NCI-H146 treated with DMSO at 0.1 percent for 48 hours (cell line): Measurements from ENCODE around the gene CCDC15.
"Not testable (repeated sequence)": the region's sequence is repeated elsewhere in the genome, so short reads cannot be mapped to it uniquely, and the experiment has no call there.

Experiments used
- DNase-seq: peaks from one replicate; lab custom pipeline; 2025; ENCODE audit not compliant: unreplicated experiment; lab: John Stamatoyannopoulos, UW

CCDC15 gene

DNA sequence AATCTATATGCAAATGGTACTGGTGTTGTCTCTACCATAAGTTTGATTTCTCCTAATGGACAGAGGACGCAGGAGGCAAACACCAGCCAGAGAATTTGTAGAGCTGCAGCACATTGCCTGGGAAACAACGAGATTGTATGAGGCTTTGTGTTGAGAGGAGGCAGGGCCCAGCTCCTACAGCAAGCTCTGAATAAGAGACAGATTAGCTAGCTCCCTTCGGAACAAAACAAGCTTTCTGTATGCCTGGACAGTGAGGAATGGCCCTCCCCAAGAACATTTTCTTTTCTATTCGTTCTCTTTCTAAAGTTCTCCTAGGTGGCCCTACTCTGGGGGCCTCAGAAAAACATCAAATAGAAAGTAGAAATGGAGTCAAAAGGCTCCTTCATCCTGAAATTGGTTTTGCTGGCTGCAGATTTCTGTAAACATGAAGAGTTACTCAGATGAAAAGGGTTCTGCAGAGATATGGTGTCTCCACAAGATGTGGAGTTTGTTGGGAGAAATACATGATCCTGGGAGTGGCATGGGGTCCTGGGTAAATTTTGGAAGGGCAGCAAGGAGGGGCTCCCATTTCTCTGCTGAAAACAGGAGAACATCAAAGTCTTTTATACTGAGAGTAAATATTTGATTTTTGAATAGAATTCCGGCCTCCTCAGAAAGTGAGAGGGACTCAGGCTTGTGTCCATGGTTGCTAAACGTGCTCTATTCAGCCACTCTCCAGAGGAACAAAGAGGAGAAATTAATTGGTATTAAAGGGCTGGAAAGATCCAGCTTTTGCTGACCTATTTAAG is 11.3 kb upstream of the CCDC15 start:
- DNase-seq, result peak; percentile 1

DNA sequence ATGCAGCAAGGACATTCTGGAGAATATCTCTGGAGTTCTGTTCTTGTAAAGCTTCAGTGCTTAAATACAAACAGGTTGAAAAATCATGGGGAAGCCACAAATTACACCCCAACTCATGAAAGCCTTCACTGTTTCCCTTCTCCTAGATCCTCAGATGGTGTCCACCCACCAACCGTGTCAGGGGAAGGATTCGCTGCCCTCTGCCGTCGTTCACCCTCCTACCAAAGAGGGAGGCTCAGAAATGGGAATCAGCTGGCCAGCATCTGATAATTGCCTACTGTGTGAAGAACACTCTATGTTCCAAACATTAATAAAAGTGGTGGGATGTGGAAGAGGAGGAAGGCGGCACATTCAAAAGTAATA is 10.8 kb upstream of the CCDC15 start:
- no peak for DNase-seq

DNA sequence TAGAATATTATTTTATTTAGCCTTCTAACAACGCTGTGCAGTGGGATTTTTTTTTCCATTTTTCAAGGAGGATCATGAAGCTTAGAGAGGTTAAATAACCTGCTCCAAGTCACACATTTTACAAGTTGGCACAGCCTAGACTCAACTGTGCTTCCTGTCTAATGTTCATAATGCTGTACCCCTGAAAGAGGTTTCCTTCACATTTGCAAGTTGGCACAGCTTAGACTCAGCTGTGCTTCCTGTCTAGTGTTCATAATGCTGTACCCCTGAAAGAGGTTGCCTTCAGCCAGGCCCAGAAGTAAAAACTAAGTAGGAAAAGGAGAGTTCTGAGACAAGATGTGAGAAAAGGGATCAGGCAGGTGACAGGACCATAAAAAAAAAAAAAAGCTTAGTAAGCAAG is 10.3 kb upstream of the CCDC15 start:
- no peak for DNase-seq

DNA sequence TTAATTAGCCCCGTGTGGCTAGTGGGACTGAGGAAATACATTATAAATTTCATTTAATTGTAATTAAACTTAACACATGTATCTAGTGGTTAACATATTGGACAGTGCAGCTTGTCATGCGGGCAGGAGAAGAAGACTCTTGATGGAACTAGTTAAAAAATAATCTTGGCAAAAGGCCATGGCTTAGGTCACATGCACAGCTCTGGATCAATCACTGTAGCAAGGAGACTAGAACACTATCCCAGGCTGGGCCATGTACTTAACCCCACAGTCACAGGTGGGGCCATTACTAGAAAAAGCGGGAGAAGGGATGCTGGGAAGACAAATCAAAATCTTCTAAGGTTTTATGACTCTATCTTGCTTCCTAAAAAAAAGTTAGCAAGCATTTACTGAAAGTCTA is 9.4 kb upstream of the CCDC15 start:
- no peak for DNase-seq

DNA sequence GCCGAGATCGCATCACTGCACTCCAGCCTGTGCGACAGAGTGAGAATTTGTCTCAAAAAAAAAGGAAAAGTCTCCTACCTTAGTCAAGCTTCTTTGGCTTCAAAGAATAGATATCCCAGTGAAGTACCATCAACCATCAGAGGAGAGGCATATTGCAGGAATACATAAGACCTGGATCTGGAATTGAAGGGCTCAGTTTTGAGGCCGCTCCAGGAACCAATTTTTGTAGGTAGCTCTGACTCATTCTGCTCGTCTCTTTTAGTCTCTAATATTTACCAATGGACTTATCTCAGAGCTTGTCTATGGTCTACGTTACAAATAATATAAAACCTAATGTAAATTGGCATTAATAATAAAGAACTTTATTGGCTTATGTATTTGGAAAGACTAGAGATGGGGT is 8.2 kb upstream of the CCDC15 start:
- no peak for DNase-seq

DNA sequence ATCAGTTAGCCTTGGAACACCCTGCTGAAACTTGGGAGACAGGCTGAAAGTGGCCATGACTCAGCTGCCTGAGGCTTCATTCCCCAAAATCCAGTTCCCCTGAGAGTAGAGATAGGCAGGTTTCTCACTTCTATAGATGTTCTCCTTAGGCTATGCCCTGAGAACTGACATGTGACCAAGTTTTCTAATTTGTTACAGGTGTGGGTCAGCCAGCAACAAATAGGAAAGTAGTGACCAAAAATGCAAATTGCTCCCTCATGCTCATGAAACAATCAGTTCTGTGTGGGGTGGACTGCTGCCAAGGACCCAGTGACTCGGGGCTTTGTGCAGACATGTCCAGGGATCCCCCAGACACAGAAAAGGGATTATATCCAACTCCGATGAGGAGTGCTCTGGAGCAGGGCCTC is 7.3 kb upstream of the CCDC15 start:
- no peak for DNase-seq

DNA sequence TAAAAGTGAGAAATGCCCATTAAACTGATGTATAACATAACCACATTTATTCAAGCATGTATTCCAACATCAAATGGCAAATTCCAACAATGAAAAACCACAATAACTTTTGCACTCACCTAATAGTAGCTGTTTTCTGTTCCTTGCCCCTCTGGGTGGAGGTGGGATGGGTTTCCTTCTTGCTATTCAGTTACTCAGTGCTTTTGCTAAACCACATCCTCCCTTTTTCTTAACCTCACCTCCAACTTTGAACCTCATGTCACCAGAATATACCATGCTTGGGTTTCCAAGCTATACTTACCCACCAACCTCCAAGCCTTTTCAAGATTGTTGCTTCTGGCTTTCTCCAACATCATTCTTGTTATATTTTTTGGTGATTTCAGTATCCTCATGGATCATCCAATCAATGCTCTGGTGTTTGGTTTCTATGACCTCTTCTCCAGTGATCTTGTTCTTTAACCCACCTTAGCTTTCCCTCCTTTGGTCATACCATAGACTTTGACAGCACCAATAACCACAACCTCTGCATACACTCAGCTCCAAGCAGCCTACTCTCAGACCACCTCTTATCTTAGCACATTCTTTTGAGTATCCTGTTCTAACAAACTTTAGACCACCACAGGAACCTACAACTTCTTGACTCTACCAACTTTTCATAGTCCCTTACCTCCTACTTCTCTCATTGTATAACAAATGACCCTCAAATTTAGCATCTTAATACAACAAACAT is 3.2 kb upstream of the CCDC15 start:
- no peak for DNase-seq

DNA sequence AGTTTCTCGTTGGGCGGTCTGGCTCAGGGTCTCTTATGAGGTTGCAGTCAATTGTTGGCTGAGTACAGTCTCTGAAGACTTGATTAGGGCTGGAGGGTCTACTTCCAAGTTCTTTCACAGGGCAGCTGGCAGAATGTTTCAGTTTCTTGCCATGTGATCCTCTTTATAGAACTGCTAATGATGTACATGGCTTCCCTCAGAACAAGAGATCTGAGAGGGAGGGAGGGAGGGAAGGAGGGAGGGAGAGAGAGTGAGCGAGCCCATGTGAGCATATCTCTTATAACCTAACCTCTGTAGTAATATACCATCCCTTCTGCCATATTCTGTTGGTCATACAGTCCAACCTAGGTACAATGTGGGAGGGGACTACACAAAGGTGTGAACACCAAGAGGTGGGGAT is 2.7 kb upstream of the CCDC15 start:
- DNase-seq, result no peak

DNA sequence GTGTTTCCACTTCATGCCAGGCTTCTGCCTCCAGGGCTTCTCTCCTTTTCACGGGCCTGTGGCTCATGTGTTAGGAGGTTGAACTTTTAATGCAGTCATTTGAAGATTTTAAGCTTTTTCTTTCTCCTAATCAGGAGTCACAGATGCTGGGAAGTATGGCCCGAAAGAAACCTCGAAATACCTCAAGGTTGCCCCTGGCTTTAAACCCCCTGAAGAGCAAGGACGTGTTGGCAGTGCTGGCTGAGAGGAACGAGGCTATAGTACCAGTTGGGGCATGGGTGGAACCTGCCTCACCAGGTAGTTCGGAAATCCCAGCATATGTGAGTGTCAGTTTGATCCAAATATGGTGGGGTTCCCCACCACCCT is 571 bp downstream of the CCDC15 start:
- peak; percentile 14 for DNase-seq

DNA sequence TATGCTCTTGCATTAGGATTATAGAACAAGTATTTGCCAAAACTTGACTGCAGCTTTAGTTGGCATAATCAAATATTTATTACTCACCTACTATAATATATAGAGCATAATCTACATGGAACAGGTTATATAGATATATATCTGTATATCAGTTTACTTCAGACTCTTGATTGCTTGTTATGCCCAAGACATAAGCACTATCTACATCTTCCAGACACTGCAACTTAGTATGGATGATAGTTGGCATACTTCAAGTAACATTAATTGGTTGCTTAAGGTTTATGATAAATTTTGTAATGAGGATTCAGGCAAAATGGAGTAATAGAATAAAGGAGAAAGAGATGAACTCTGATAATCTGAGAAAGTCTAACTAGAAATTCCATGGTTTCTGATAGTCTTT is 1.0 kb downstream of the CCDC15 start:
- no peak for DNase-seq

DNA sequence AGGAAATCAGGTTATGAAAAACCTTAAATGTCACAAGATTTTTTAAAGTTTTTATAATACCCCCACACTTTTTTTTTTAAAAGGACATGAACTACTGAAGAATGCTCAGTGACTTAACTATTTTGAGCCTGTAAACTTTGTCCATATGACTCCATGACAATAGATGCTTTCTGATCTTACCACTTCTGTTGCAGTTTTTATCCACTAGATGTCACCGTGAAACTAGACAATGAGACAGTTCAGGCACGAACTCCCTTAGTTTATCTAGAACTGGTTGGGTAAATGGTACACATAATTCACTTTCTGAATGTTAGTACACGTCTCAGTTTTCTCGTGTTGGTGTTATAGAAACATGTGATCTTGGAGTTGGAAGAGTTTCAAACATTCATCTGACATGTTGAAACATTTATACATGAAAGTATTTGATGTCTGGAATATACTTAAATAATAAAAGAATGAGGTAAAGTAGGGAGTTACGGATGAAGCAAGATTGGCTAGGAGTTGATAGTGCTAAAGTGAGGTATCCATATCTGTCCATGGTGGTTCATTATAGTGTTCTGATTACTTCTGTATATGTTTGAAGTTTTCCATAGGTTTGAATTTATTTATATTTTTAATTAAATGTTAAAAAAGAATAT is 8.1 kb downstream of the CCDC15 start:
- peak; percentile 54 for DNase-seq

DNA sequence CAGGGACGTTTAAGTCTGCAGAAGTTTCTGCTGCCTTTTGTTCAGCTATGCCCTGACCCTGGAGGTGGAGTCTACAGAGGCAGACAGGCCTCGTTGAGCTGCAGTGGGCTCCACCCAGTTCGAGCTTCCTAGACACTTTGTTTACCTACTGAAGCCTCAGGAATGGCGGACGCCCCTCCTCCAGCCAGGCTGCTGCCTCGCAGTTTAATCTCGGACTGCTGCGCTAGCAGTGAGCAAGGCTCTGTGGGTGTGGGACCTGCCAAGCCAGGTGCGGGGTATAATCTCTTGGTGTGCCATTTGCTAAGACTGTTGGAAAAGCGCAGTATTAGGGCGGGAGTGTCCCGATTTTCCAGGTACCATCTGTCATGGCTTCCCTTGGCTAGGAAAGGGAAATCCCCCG is 14.2 kb downstream of the CCDC15 start:
- DNase-seq, result not testable (repeated sequence)

DNA sequence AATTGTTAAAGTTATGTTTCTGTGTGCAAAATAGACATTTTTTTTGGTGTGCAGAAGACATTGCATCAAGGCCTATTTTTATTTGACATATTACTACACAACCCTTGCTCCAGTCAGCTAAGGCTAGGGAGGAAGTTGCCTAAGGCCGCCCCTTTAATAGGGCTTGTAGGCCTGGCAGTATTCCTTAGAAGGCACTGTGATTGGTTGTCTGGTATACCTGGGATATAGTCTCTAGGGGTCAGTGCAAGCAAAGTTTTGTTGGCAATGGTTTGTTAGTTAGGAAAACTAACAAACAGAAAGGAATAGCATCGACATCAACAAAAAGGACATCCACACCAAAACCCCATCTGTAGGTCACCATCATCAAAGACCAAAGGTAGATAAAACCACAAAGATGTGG is 16.9 kb downstream of the CCDC15 start:
- no peak for DNase-seq

DNA sequence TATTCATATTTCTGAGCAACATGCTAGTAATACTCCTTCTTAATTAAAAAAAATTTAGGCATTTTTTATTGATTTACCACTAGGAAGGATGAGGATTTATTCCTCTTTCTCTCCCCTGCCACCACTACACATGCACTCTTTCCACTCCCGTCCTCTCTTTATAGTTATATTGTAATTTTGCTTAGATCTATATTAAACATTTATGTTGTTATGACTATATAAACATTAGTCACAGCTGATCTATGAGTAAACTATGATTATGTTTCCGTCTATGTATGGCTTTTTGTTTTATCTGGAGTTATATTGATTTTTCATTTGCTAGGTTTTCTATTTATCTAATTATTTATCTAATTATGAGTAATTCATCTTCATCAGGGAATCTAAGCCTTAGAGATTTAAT is 17.8 kb downstream of the CCDC15 start:
- no peak for DNase-seq

DNA sequence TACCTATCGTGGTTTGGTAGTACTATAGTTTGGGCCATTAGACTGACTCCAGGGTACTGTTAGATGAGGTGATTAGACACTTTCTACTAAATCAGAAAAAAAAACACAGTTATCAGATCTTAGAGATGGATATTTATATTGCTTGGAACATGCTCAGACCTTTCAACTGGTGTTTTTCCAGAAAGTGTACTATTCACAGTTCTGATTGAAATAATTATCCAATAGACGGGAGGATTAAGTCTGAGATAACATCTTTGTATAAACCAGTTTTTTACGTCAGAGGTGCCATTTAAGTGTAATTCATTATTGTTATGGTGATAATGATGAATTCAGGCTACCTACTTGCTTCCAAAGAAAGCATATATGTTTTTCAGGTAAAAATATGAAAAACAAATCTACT is 22.5 kb downstream of the CCDC15 start:
- no peak for DNase-seq

DNA sequence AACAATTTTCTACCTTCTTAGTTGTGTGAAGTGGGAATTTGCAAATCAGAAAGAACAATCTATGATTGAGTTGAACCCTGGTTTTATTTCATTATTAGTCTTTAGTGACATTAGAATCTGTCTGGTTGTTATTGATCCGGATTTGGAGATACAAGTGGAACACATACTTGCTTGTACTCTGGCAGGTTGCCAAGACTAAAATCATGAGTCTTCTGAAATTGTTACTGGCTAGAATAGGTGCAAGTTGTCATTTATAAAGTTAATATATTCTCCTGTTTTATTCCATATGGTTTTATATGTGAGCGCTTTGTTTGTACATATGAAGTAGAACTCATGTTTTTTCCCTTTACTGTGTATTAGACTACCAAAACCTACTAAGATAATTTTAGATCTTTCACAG is 23.0 kb downstream of the CCDC15 start:
- DNase-seq, result no peak

DNA sequence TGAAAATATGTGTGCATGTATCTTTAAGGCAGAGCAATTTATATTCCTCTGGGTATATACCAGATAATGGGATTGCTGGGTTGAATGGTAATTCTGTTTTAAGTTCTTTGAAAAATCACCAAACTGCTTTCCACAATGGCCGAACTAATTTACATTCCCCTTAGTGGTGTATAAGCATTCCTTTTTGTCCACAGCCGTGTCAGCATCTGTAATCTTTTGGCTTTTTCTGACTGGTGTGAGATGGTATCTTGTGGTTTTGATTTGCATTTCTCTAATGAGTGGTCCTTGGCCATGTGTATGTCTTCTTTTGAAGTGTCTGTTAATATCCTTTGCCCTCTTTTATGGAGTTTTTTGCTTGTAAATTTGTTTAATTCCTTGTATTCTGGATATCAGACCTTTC is 24.3 kb downstream of the CCDC15 start:
- DNase-seq, result no peak

DNA sequence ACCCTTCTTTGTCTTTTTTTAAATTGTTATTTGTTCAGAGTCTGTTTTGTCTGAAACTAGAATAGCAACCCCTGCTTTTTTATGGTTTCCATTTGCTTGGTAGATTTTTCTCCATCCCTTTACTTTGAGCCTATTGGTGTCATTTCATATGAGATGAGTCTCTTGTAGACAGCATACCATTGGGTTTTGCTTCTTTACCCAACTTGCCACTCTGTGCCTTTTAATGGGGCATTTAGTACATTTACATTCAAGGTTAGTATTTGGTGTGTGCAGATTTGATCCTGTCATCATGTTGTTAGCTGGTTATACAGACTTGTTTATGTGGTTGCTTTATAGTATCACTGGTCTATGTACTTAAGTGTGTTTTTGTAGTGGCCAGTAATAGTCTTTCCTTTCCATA is 28.0 kb downstream of the CCDC15 start:
- no peak for DNase-seq

DNA sequence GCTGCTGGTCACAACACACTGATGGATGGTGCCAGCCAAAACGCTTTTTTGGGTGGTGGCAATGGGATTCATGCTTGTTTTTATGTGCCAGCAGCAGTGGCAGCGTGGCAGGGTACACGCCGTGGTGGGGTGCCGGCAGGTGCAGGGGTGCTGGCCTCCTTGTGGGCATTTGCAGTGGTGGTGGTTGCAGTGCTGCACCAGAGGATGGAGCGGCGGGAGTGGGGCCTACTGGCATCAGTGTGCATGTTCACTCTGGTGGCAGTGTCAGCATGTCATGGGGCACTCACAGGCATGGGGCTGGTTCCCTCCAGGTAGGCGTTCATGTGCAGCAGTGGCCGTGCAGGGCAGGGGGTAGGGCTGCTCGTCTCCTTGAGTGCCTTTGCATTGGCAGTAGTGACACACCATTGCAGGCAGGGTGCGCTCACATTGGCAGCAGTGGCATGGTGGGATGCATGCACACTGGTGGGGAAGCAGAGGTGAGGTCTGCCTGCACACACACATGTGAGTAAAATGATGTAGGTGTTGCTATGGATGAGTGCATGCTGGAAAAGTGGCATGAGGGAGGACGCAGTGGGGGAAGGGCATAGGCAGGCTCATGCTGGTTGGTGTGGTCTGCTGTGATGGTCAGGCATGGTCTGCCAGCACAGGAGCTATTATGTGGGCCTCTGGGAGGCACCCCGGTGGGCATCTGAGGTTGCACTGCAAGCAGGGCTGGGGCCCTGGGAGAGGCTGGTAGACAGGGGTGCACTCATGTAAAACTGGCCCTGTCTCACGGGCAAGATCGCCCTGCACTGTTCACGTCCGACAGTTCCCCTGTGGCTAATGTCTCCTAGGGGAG is 29.9 kb downstream of the CCDC15 start:
- DNase-seq, result no peak

DNA sequence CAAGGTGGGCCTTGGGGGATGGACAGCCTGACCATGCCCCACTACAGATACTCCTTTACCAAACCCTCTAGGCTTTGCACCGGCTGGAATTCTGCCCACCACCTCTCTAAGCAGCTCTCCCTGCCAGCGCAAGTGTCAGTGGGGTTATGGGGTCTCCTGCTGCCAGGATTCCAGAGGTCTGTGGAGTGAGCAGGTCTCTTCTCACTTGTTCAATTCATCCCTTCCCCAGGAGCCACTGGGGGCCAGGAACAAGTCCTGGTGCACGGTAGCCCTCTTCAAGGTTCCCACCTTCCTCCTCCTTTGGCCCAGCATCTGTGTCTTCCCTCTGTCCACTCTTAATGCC is 30.5 kb downstream of the CCDC15 start:
- DNase-seq, result no peak

DNA sequence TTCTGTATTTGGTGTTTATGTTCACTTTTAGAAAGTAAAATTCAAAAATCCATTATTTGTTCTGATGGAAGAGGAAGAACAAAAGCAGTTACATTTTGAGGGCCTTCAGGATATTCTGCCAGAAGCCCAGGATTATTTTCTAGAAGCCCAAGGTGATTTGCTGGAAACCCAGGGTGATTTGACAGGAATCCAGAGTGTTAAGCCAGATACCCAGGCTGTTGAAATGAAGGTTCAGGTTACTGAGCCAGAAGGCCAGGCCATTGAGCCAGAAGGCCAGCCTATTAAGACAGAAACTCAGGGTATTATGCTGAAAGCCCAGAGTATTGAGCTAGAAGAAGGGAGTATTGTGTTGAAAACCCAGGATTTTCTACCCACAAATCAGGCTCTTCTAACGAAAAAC is 33.1 kb downstream of the CCDC15 start:
- DNase-seq, result no peak

DNA sequence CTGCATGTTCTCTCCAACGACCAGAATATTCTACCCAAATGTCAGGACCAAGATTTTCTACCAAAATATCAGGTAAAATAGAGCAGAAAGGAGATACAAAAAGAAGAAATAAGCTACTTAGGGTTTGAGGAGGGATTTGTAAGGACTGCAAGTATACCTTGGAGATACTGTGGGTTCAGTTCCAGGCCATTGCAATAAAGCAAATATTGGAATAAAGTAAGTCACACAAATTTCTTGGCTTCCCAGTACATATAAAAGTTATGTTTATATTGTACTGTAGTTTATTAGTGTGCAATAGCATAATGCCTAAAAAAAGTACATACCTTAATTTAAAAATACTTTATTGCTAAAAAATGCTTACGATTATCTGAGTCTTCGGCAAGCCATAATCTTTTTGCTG is 34.1 kb downstream of the CCDC15 start:
- no peak for DNase-seq
